ENCODE measurements around the gene PGM3.
"Not testable (repeated sequence)": the region's sequence is repeated elsewhere in the genome, so short reads cannot be mapped to it uniquely, and the experiment has no call there.

PGM3 gene, protein sequence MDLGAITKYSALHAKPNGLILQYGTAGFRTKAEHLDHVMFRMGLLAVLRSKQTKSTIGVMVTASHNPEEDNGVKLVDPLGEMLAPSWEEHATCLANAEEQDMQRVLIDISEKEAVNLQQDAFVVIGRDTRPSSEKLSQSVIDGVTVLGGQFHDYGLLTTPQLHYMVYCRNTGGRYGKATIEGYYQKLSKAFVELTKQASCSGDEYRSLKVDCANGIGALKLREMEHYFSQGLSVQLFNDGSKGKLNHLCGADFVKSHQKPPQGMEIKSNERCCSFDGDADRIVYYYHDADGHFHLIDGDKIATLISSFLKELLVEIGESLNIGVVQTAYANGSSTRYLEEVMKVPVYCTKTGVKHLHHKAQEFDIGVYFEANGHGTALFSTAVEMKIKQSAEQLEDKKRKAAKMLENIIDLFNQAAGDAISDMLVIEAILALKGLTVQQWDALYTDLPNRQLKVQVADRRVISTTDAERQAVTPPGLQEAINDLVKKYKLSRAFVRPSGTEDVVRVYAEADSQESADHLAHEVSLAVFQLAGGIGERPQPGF

DNA sequence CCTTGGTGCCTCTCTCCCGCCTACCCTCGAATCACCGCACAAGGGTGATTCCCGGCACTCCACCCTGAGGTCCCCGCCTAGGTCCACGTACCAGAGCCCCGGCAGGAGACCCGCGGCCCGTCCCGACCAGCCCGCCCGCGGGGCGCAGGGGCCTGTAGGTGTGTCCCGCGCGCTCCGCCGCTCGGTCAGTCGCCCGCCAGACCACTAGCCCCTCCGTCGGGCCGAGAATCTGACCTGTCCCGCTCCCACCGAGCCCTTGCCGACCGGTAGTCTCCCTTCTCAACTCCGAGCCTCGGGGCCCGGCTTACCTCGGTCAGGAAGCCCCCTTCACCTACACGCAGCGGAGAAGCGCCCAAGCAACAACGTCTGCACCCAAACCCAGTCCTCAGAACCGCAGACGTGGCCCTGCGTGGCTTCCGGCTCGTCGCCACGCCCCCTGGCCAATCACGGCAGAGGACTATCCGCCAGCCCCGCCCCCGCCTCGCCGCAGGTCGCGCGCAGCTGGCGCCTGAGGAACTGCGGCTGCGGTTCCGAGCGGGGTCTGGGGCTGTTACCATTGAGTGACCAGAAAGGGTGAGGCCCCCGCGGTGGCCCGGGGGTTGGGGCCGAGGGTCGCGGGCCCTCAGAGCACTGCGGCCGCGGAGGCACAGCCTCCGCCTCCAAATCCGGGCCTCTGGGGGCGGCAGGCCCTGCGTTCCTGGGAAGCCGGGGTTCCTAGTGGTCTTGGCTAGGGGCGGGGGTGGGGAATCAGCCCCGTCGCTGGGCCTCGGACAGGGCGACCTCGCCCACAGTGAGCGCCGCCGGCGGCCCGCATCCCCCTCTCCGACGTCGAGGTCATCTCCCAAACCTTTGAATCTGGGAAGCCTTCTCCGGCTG is at the start of gene PGM3, which contains the start of gene RWDD2A:
Gene PGM3 (minus strand): TSS at position 395 of the 876 bp plus-strand sequence. CDS start 2,253 bp downstream, outside the sequence.
Gene RWDD2A (plus strand): TSS at position 487 of the 876 bp plus-strand sequence. CDS start 1,095 bp downstream, outside the sequence.
- DNase-seq = peak; percentile 85 to 89

DNA sequence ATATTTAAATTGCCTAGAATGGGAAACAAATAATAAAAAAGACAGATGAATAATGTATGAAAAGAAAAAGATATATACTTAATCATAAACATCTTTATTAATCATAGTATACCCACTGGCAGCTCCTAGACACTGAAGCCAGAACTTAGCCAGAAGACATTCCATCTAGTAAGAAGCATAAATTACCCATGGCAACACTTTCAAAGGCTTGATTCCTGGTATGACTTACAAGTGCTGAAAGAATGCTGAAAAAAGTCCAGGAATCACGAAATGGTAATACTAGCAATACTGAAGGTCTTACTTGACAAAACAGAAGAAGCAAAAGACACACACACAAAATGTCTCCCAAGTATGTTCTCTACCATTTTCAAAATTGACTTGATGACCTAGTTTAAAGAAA is 38.1 kb upstream of the PGM3 start:
- DNase-seq = no peak

DNA sequence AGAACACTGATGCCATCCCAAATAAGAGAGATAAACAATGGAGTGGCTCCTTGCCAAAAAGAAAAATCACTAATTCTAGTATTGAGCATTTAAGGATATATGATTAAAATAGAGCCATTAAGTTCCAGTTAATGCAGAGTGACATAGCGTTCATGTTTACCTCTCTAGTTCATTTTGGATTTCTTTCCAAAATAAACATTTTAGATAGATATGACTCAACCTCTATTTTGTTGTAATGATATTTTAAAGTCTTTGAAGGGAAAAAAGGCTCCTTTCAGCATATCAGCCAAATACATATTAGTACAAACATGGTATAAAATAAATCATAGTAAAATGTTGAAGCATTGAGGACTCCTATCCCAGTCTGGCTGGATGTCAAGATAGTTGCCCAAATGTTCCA is 33.5 kb upstream of the PGM3 start:
- DNase-seq = no peak

DNA sequence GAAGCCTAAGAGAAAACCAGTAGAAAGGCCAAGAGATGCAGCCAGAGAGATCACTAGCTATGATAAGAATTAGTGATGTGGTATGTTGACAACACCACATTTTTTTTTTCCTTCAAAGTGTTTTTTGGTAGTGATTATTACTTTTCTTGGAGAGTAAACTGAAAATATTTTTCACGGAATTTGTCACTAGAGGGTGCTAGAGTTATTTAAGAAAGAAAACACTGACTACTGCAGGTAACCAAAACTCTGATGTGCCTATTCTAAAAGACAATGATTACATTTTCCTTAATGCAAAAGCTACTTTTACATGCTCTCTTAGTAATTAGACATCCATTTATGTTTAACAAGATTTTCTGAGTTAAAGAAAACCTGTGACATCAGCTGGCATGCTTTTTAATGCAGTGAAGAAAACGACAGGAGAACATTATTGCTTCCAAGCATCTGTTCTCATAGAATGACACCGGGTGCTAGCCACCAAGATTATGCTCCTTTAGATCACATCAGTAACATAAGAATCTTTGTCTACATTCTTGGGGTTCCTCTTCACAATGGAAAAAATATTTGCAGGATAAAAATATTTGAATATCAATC is 28.9 kb upstream of the PGM3 start:
- peak; percentile 21 to 22 for DNase-seq

DNA sequence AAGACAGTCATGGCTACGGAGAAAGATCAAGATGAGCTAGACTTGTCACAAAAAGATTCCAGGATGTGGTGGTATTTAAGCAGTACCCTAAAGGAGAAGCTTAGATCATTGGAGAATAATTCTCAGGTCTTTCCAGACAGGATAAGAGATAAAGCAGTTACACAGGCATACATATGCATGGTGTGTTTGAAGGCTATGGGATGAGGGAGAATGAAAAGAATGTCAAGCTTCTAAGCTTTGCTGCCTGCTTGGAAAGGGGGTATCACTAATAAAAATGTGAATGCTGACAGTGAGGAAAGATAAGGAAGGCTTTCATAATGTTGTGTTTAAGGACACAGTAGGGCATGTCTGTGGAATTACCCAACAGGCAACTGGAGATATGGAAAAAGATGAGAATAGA is 28.2 kb upstream of the PGM3 start:
- DNase-seq = no peak

DNA sequence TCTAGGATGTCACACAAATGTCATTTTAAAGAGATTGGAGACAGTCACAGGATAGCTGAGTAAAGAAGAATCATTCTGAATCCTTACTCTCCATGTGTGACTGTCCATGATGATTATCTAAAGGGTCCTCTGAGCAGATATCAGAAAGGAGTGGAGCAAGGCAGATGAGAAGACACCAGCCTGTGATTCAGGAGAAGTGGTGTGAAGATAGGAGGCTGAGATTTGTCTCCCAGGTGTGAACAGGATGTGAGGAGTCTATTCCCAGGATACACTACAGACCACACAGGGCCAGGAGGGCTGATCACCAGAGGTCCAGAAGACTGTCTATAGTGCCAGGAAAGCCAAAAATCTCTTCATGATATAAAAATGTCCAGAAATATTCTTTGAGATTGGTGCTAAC is 27.1 kb upstream of the PGM3 start:
- no peak for DNase-seq

DNA sequence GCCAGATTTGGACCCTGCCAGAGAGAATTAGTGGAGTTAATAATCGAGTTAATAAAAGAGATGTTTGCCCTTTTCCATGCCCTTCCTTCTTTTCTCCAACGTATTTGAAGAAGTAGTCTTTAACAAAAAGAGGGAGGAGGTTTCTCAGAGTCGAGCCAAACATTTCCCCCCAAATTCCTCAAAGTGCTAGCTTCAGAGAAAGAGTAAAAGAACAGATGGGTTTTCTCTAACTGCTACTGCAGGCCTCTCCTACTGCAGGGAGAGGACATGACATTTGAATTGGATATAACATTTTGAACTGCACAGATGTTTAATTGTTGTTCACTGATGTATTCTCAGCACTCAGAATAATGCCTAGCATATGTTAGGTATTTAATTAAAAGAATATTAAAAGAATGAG is 25.6 kb upstream of the PGM3 start:
- no peak for DNase-seq

DNA sequence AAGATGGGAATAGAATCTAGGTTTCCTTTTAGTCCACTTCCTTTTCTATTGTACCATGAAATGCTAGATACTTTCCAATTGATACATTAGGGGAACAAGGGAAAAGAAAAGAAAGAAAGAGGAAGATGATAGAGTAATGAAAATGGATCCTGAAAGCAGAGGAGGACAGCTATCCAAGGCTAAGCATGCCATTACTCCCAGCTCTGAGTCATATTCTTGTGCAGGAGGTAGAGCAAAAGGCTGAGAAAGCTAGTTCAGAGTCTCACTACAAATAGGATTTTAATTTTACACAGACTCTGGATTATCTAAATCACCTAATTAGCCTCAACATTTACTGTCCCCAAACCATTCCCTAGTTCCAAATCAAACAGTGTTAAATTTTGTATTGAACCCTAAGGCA is 23.7 kb upstream of the PGM3 start:
- DNase-seq = no peak

DNA sequence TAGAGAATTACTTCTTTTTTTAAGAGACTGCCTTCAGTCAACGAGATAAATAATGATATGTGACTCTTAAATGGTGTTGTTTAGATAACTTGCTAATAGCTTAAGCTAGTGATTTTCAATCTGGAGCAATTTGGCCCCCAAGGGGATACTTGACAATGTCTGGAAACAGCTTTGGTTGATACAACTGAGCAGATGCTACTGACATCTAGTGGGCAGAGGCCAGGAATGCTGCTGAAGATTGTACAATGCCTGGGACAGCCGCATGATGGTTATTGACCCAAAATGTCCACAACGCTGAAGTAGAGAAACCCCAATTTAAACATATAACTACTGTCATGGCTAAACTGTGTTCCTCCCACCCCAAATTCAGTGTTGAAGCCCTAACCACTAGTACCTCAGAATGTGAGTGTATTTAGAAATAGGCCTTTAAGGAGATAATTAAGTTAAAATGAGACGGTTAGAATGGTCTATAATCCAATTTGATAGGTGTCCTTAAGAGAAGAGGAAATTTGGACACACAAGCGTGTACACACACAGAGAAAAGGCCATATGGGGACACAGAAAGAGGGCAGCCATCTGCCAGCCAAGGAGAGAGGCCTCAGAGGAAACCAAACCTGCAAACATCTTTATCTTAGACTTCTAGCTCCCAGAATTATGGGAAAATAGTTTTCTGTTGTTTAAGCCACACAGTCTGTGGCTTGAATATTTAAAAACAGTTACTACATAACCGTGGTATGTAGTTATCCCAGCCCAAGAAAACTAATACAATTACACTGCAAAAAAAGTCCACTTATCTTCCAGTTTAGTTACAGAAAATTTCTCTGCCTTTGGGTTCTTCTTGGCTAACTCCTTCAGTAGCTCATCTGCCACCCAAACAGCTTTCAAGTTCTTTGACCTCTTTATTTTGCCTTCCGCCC is 22.3 kb upstream of the PGM3 start:
- peak; percentile 61 to 83 for DNase-seq

DNA sequence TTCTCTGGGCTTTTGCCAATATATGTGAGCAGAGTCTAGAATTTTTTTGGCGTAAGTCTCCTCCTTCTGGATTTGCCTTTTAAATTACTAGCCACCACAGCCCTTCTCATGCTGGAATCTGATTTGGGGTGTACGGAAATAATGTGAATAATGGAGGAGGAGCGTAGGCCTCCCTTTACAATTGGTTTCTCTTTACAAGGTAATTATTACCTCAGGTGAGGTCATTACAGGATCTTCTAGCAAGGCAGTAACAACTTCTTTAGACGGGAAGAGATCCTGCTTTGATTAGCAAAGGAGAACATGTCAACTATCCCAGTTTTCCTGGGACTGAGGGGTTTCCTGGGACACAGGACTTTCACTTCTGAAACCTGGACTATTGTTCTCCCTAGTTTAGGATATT is 9.0 kb upstream of the PGM3 start:
- DNase-seq = no peak

DNA sequence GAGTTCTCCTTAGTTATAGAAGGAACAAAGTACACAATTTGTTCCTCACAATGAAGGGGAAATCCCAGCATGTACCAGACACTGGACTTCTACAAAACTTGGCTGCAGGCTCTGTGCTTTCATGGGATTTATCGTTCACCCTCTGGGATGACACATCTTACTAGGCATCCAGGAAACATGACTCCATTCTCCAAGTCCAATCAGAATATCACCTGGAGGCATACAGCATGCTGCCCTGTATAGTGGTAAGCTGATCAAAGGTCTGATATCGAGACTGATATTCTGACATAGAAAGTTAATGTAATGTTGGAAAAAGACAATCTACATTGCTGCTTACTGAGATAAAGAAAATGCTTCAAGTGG is 6.8 kb upstream of the PGM3 start:
- no peak for DNase-seq

DNA sequence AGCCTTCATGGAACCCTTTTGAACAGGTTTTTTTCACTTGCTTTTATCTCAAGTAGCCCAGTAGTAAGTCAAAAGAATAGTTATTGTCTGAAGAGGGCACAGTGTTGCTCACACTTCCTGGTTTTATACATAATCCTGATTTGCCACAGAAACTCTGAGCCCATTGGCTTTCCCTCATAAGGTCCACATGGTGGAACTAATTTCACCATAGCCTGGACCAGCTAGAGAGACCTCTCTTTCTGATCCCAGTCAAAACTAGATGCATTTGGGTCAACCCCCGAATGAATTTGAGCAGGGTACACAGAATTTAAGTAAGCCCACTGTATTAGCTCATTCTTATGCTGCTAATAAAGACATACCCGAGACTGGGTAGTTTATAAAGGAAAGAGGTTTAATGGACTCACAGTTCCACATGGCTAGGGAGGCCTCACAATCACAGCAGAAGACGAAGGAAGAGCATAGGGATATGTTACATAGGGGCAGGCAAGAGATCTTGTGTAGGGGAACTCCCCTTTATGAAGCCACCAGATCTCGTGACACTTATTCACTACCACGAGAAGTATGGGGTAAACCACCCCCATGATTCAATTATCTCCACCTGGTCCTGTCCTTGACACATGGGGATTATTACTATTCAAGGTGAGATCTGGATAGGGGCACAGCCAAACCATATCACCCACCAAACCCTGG is 6.3 kb upstream of the PGM3 start:
- no peak for DNase-seq

DNA sequence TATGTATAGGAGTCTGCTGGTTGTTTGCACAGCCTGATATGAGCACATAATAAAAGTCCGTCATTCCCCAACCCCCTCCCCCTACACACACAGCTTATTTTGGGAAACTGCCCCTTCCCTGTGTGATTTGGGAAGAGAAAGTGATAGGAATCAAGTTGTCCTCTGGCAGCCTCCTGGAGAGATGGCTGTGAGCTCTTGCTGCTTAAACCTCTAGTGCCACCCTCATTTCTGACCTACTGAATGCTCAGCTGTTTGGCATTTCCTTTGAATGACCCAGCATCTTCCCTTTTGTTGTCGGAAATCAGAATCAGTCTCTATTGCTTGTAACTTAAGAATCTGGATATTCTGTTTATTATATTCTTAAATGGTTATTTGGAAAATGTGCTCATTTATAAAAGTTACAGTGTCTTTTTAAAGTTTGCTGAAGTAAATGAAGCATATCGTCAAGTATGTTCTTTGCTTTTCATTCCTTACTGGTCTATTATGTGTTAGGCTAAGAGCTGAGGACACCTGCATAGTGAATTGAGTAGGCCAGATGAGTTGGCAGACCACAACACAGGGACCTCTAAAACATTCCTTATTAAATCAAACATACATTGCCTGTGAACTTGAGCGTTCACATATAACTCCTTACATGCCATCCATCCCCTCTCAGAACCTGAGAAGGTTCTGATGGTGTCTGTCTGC is 5.6 kb upstream of the PGM3 start:
- no peak for DNase-seq

DNA sequence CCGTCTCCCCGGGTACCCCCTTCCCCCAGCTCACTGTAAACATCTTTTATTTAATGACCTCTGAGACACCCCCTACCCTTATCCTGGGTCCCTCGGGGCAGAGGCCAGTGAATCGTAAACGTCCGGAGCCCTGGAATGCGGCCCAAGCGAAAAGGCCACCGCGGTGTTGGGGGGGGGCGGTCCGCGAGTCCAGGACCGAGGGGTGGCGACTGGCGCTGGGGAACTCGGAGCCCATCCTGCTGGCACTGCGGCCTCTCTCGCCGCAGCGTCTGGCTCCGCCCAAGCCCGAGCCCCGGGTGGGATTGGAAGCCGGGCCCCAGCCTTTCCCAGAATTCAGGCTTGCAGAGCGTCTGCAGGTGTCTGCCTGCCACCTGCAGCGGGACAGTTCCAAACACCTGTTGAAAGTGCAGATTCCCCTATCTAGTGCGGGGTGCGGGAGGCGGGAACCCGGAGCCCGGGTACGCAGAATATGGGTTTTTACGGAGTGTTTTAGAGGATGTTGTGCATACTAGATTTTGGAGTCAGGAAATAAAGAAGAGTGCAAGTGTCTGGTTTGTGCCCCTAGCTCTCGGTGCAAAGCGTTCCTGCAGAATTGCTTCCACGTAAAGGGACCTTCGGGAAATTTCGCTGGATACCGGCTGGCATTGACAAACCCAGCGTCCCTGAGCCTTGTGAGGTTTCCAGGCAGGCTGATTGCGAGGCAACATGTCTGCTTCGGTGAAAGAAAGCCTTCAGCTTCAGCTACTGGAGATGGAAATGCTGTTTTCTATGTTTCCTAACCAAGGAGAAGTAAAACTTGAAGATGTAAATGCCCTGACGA is 892 bp upstream of the PGM3 start:
- DNase-seq = peak; percentile 31 to 68

DNA sequence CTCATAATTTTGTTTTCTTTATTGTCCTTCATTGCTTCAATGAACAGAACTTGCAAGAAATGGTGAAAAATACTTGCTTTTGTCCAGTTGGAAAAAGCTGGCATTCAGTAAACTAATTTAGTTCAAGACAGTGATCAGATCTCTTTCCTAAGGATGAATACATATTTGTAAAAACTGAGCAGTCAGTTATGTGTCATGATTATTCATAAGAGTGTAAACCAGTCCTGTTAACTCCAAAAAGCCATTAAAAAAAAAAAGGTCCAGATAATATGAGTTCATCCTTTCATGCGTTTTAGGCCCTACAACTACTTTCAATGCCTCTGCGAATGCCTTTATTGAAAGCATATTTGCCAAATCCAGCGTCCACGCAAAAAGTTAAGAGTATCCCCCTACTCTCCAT is 609 bp downstream of the PGM3 start:
- DNase-seq = no peak

DNA sequence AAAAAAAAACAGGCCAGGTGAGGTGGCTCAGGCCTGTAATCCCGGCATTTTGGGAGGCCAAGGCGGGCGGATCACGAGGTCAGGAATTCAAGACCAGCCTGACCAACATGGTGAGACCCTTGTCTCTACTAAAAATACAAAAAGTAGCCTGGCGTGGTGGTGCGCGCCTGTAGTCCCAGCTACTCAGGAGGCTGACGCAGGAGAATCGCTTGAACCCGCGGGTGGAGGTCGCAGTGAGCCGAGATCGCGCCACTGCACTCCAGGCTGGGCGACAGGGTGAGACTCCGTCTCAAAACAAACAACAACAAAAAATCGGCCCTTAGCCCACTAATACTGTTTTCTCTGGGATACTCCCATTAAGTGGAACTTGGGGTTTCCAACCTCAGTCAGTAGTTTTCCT is 1.1 kb downstream of the PGM3 start:
- DNase-seq = not testable (repeated sequence)

DNA sequence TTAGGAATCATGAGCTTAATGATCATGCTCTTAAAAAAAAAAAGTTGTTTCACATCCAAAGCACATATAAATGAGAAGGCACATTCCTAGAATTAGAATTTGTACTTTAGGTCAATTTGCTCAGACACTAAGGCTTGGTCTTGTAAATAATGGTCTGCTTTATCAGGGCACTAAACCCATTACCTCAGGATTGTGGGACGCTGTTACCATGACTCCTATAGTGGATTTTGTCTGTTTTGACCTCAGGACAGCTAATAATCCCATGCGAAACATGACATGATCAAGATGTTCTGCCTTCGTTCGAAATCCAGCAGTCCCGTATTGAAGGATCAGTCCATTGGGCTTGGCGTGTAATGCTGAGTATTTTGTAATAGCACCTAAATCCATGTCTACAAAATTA is 2.4 kb downstream of the PGM3 start:
- DNase-seq = no peak

DNA sequence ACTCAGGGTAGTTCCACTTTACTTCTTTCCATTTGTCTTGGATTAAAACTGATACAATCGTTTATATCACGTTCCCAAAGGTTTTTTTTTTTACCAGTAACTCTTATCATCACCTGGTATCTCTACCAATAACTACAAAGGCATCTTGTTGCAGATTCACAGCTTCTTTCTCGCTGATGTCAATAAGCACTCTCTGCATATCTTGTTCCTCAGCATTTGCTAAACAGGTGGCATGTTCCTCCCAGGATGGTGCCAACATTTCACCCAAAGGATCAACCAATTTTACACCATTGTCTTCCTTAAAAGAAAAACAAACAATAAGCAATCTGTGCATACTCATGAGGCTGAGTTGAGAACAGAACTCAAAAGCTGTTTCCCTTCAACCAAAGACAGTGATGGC is 4.6 kb downstream of the PGM3 start:
- no peak for DNase-seq

DNA sequence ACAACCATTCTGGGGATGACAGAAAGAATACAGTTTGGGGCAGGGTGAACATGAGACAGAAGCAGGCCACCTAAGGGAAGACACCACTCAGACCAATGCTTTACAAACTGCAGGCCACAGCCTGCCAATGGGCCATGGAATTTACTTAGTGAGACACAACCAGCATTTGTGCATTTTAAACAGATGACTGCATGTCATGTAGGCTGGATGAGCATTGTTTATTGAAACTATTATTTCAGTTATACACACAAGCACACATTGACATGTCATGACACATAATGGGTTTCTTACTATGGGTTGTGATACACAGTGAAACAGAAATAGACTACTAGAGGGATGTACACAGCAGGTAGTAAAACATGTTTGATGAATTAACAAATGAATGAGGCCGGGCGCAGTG is 8.0 kb downstream of the PGM3 start:
- DNase-seq = no peak

Measured in NCI-H2081 (cell line).